22Rv1 (cell line): ENCODE data around the gene SLC49A3.
"Not testable (repeated sequence)": the region's sequence is repeated elsewhere in the genome, so short reads cannot be mapped to it uniquely, and the experiment has no call there.

ENCODE experiments used
- CTCF ChIP-seq: fragments of 450-650 bp; IDR thresholded peaks from 2 replicates; pipeline ENCODE4 v1.5.1; 2017; ENCODE audit warnings: mild to moderate bottlenecking
- ZFX ChIP-seq: fragments of 450-650 bp; IDR thresholded peaks from 2 replicates; pipeline ENCODE4 v1.6.1; 2017; ENCODE audit warnings: antibody characterized with exemption, borderline replicate concordance

GRCh38 chr4:731954-732353 is 43.0 kb upstream of the SLC49A3 start:
- TF ChIP-seq CTCF, ZFX: not testable (repeated sequence)
